Measurements from ENCODE around the gene SLC24A5.

SLC24A5 gene

GRCh38 chr15:48109212-48109611 lies 11.6 kb upstream of the SLC24A5 start:
- no peak for DNase-seq
- intact Hi-C loops (cut with DNase I) = no loop called here

GRCh38 chr15:48109856-48110531 lies 10.8 kb upstream of the SLC24A5 start:
- DNase-seq = no peak
- intact Hi-C loops (cut with DNase I) = no loop called here

GRCh38 chr15:48112242-48112641 lies 8.5 kb upstream of the SLC24A5 start:
- peak in 20 of 42 donors; percentile 6 to 51 (median 26) for DNase-seq
- intact Hi-C loops (cut with DNase I) = no loop called here

- no peak for DNase-seq
- intact Hi-C loops (cut with DNase I) = no loop called here
Measured at GRCh38 chr15:48119277-48119676, 1.5 kb upstream of the SLC24A5 start.

DNA sequence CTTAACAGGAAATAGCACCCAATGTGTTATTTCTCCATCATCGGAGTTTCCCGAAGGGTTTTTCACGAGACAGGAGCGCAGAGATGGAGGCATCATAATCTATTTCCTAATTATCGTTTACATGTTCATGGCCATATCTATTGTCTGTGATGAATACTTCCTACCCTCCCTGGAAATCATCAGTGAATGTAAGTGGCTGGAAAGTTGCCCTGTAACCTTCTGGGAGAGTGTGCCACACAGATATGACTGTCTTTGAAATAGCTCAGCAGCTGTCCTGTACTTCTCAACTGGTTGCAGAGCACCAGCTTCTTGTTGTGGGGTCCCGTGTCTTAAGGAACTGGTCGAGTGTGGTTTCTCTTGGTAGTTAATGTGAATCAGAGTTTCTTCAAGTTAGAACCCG lies 1.1 kb downstream of the SLC24A5 start:
- intact Hi-C loops (cut with DNase I) = no loop called here
- no peak for DNase-seq

DNA sequence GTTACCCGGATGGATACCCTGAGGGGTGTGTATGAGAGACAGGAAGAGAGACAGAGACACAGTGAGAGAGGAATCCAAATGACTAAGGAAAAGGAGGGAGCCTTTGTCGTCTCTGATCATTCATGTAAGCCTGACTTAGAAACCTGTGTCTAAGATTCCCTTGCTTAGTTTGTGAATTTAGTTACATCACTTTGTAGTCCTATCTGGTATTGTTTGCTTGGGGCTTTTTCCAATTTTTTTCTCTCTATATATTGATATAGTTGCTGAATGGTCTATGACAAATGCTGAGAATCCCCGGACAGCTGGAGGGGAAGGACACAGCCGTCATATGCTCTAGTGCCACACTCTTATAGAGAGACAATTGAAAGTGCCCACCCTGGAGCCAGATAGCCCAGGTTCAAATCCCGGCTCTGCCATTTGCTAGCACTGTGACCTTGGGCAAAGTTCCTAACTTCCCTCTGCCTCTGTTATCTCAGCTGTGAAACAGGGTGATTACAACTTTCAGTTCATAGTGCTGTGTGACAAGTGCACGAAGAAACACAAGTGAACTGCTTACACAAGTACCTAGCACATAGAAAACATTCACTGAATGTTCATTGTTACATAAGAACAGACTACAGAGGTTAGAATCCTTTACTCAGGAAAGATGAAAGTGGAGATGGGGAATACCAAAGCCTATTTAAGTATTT lies 6.0 kb downstream of the SLC24A5 start:
- DNase-seq = no peak
- intact Hi-C loops (cut with DNase I) = no loop called here

DNA sequence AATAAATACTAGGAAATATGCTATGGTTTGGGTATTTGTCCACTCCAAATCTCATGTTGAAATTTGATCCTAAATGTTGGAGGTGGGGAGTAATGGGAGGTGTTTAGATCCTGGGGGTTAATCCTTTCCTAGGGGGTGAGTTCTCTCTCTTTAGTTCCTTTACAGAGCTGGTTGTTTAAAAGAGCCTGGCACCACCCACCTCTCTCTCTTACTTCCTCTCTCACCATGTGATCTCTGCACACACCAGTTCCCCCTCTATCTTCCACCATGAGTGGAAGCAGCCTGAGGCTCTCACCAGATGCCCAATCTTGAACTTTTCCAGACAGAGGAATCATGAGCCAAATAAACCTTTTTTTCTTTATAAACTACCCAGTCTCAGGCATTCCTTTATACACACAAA lies 10.5 kb downstream of the SLC24A5 start:
- intact Hi-C loops (cut with DNase I) = no loop called here
- DNase-seq = no peak

- intact Hi-C loops (cut with DNase I) = no loop called here
- DNase-seq = no peak
Measured at GRCh38 chr15:48132874-48133273, 12.1 kb downstream of the SLC24A5 start.

DNA sequence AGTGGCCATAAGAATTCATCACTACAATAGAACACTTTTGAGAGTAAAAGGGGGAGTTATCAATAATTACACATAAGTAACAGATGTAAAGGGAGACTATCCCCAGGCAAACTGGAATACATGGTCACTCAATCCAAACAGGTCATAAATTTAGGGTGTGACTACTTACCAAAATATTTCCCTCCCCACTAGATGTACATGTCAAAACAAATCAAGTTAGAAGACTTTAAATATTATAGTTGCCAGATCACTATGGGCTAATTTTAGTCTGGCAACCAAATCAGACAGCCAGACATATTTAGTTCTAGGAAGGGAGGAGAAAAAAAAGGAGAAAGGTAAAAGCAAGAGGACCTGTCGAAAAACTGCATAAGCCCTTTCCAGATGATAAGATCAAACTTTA lies 23.1 kb downstream of the SLC24A5 start:
- intact Hi-C loops (cut with DNase I) = no loop called here
- DNase-seq = no peak

DNA sequence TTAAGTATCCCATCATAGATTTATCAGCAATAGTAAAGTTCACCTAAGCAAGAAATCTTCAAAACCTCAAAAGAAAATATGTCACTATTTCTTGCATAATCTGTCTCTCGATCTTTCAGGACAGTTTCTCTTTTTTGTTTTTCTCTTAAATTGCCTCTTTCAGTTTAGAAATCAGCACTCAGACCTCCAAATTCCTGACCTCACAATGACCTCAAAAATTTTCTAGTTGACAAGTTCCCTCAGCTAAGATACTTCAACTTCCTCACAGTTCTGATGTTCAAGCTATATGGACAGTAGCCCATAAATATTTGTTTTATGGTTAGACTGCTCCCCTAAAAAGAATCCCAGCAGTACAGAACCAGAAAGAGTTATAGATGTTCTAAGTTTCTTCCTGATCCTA lies 24.1 kb downstream of the SLC24A5 start:
- no peak for DNase-seq
- intact Hi-C loops (cut with DNase I) = no loop called here

DNA sequence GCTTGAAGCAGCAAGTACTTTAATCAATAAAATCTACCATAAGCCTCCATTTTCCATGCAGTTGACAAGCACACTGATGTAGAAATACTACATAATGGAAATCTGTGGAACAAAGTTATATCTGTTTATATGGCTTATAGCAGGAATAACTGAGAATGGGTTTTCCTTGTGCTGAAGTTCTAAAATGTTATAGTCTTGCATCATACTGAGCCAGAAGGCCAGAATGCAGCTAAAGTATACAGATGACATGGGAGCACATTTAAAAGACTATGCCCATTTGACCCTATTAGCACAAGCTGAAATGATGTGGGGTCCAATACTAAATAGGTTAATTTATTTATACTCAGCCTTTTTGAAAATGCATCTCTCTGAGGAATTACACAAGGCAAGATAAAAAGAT lies 25.1 kb downstream of the SLC24A5 start:
- intact Hi-C loops (cut with DNase I) = no loop called here
- no peak for DNase-seq

DNA sequence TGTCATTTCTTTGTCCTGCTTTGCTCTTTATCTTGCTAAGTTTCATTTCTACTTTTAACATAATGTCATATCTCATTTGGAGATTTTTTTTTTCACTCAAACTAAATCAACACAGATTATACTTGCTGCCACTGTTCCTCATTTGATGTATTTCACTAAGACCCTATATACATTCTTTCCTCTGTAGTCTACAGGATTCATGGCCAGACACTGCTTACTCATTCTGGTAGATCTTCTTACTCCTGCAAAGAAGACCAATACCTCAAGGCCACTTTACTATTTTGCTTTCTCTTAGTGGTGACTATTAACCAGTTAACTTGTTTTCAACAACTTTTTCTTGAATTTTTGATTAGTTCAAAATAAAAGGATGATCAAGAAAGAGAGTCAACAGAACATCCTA lies 26.6 kb downstream of the SLC24A5 start:
- intact Hi-C loops (cut with DNase I) = no loop called here
- DNase-seq = no peak

DNA sequence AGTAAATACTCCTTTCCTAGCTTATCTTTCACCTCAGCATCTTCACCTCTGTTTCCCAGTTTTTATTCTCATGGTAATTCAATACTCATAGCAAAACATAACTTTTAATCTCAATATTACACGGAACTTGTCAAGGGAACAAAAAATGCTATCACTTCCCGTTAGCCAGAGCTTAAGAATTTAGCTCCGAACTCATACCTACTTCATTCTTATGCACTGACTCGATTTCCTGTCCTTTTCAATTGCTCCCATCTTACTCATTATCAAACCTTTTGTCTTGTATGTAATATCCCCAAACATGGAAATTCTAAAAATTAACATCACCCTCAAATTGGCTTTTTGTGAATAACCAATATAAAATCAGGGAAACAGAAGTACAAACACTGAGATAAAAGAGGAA lies 29.1 kb downstream of the SLC24A5 start:
- intact Hi-C loops (cut with DNase I) = no loop called here

DNA sequence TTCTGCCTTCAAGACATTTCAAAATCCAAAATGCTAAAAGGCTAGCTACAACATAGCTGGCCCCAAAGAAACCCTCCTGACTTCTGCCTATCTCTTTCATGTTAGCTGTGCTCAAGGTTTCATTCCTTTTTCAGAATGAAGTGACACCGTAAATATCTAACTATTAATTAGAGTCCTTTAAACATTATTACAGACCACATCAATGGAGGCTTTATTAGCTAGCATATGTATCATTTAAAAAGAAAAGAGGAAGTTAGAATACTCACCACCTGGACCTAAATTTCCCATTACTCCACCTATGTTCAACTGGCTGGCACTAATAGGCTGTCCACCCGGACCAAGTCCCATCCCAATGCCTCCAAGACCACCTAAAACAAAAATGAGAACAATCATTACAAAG lies 32.7 kb downstream of the SLC24A5 start:
- intact Hi-C loops (cut with DNase I) = no loop called here
- no peak for DNase-seq

More for the DNA sequence above, 29.1 kb downstream of the SLC24A5 start:
- no peak for DNase-seq

- intact Hi-C loops (cut with DNase I) = no loop called here
- DNase-seq = no peak
Measured at GRCh38 chr15:48168616-48169015, 47.8 kb downstream of the SLC24A5 start.

- intact Hi-C loops (cut with DNase I) = no loop called here
- DNase-seq = no peak
Measured at GRCh38 chr15:48170981-48171380, 50.2 kb downstream of the SLC24A5 start.

GRCh38 chr15:48175126-48175525 lies 54.3 kb downstream of the SLC24A5 start:
- no peak for DNase-seq
- intact Hi-C loops (cut with DNase I) = no loop called here

DNA sequence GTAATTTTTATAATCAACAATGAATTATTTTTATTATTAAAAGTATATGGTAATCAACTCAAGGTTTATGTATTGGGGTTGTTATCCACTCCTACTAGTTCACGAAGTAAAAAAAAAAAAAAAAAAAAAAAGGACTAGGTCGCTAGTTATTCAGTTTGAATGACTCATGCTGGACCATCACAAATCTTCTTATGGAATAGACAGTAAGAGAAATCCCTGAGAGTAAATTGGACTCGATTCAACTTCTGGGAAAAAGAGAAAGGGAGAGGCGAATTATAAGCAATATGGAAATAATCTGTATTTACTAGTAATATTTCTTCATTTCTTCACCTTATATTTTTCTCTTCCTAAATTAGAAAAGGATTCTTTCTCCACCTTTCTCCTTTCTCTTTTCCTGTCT lies 55.3 kb downstream of the SLC24A5 start:
- no peak for DNase-seq
- intact Hi-C loops (cut with DNase I) = no loop called here

GRCh38 chr15:48176957-48177356 lies 56.2 kb downstream of the SLC24A5 start:
- intact Hi-C loops (cut with DNase I) = no loop called here
- no peak for DNase-seq

DNA sequence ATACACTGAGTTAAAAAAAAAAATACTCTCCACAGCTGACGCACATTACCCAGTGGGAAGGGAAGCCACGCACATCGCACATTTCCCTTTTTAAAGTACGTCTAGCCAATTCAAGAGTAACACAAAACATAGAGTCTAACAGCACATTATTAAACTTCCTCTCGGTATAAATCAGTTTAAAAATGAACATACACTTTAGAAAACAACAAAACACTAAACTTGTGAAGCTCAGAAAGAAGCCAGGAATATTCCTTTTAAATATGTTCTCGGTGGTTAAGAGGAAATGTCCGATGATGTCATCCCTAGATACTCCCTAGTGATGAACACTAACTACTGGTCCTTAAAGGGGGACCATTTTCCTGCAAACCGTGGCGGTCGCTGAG lies 56.6 kb downstream of the SLC24A5 start:
- peak in 16 of 42 donors; percentile 5 to 53 (median 16) for DNase-seq
- intact Hi-C loops (cut with DNase I) = no loop called here

All from head of caudate nucleus (tissue), 42 donors.